Smooth muscle cell (in vitro differentiated cells): ENCODE data around the gene SRRT. TPM values are rescaled to one million over a fixed set of nuclear protein-coding genes. Genes with fewer than 3 reads are reported as not detected.

Experiments
- DNase-seq: peaks from one replicate; lab custom pipeline; 2025; ENCODE audit not compliant: unreplicated experiment; lab: John Stamatoyannopoulos, UW
- H2AFZ ChIP-seq: fragments of 200-600 bp; sonication (generic); 2 replicates; pipeline ENCODE4 v1.6.0; 2016; ENCODE audit warnings: antibody characterized with exemption, low read depth, mild to moderate bottlenecking
- H3F3A ChIP-seq: fragments of 200-600 bp; sonication (generic); 2 replicates; pipeline ENCODE4 v1.6.0; 2017; ENCODE audit warnings: antibody characterized with exemption, low read depth
- H3K27ac ChIP-seq: fragments of 200-600 bp; sonication (generic); 2 replicates; pipeline ENCODE4 v1.5.1; 2016; ENCODE audit warnings: low read depth, mild to moderate bottlenecking
- H3K27me3 ChIP-seq: fragments of 200-600 bp; sonication (generic); 2 replicates; pipeline ENCODE4 v1.6.1; 2016; ENCODE audit warnings: low read depth, mild to moderate bottlenecking
- H3K36me3 ChIP-seq: fragments of 200-600 bp; sonication (generic); 2 replicates; pipeline ENCODE4 v1.5.1; 2016; ENCODE audit warnings: low read depth
- H3K4me1 ChIP-seq: fragments of 200-600 bp; sonication (generic); 2 replicates; pipeline ENCODE4 v1.5.1; 2016; ENCODE audit warnings: low read depth
- H3K4me2 ChIP-seq: fragments of 200-600 bp; sonication (generic); 2 replicates; pipeline ENCODE4 v1.6.0; 2016; ENCODE audit warnings: mild to moderate bottlenecking
- H3K4me3 ChIP-seq: fragments of 200-600 bp; sonication (generic); 2 replicates; pipeline ENCODE4 v1.5.1; 2016; ENCODE audit warnings: mild to moderate bottlenecking
- H3K79me2 ChIP-seq: fragments of 200-600 bp; sonication (generic); 2 replicates; pipeline ENCODE4 v1.6.0; 2016; ENCODE audit warnings: low read depth, mild to moderate bottlenecking
- H3K9ac ChIP-seq: fragments of 200-600 bp; sonication (generic); 2 replicates; pipeline ENCODE4 v1.6.0; 2016; ENCODE audit warnings: low read depth
- H3K9me3 ChIP-seq: fragments of 200-600 bp; sonication (generic); replicated peaks from 2 replicates; pipeline ENCODE4 v1.5.1; 2016; ENCODE audit warnings: low read depth
- H4K20me1 ChIP-seq: fragments of 200-600 bp; sonication (generic); 2 replicates; pipeline ENCODE4 v1.6.0; 2016; ENCODE audit warnings: low read depth
- CTCF ChIP-seq: fragments of 200-600 bp; sonication (generic); IDR thresholded peaks from 2 replicates; pipeline ENCODE4 v1.5.1; 2017; ENCODE audit warnings: borderline replicate concordance, mild to moderate bottlenecking, antibody characterized with exemption; ENCODE audit not compliant: insufficient read depth, poor library complexity, severe bottlenecking
- WGBS: methylation state at CpG from one replicate; pipeline ENCODE4 v1.1.7; 2016; ENCODE audit warnings: low lambda C conversion rate; 5-methylcytosine and 5-hydroxymethylcytosine counted together
- polyA plus RNA-seq: library from polyadenylated mRNA; unstranded; fragments of >200 nt; fragmentation: Nextera tagmentation; extraction: Ambion mirVana; gene quantifications from 2 replicates; pipeline ENCODE4 v1.2.1, GENCODE V29; 2016
- total RNA-seq: library from RNA; depleted of rRNA; stranded (reverse); fragments of >200 nt; gene quantifications from 2 replicates; pipeline ENCODE4 v1.2.3, GENCODE V29; 2014

Gene SRRT
- total and polyA plus RNA-seq, 2 experiments from 2014 or later, result 32.1 to 63.6 TPM

- H3K9me3 ChIP-seq, result no peaks in the 10 kb centered on the region
- H3K4me2 ChIP-seq, result no peak overlapping the region
- H3K9ac ChIP-seq, result peak overlapping the region; percentile 99
- no peak for DNase-seq
- peaks cover 6% of the 10 kb centered on the region for H3F3A ChIP-seq
- H2AFZ ChIP-seq, result no peak overlapping the region
- no peak for TF ChIP-seq CTCF
- H3K4me3 ChIP-seq, result no peak overlapping the region
- peaks cover 9% of the 10 kb centered on the region for H3K4me1 ChIP-seq
- H3K27ac ChIP-seq, result peak overlapping the region; percentile 89
- no peaks in the 10 kb centered on the region for H3K36me3 ChIP-seq
- H4K20me1 ChIP-seq, result no peaks in the 10 kb centered on the region
- H3K27me3 ChIP-seq, result no peaks in the 10 kb centered on the region
- WGBS, result 96% methylated on average over 22 of the region's 46 CpGs
- peaks cover 27% of the 10 kb centered on the region for H3K79me2 ChIP-seq
Measured at GRCh38 chr7:100865938-100866728, 8.8 kb upstream of the SRRT start.

GRCh38 chr7:100866729-100867039 lies 8.2 kb upstream of the SRRT start:
- Histone ChIP-seq H3K4me1 (peaks cover 9% of the 10 kb centered on the region), H3K27me3 (no peaks in the 10 kb centered on the region), H3F3A (peaks cover 6% of the 10 kb centered on the region), H3K36me3 (no peaks in the 10 kb centered on the region), H2AFZ (peak overlapping the region; percentile 34), H3K9ac (peak overlapping the region; percentile 99), H3K4me3 (peak overlapping the region; percentile 94), H3K27ac (peak overlapping the region; percentile 89), H3K79me2 (peaks cover 27% of the 10 kb centered on the region), H4K20me1 (no peaks in the 10 kb centered on the region), H3K9me3 (no peaks in the 10 kb centered on the region), H3K4me2 (peak overlapping the region; percentile 94)
- WGBS, result 58% methylated on average over 5 of the region's 5 CpGs
- TF ChIP-seq CTCF, result no peak
- no peak for DNase-seq

- no peaks in the 10 kb centered on the region for H3K9me3 ChIP-seq
- H4K20me1 ChIP-seq, result no peaks in the 10 kb centered on the region
- H3K4me1 ChIP-seq, result peaks cover 9% of the 10 kb centered on the region
- TF ChIP-seq CTCF, result no peak
- H3K4me2 ChIP-seq, result peak within 1 kb of the TSS; percentile 94
- no peaks in the 10 kb centered on the region for H3K36me3 ChIP-seq
- H3K9ac ChIP-seq, result peak within 1 kb of the TSS; percentile 99
- peak within 1 kb of the TSS; percentile 94 for H3K4me3 ChIP-seq
- DNase-seq, result peak; percentile 76
- H3K27me3 ChIP-seq, result no peaks in the 10 kb centered on the region
- H2AFZ ChIP-seq, result peak within 1 kb of the TSS; percentile 34
- peak within 1 kb of the TSS; percentile 89 for H3K27ac ChIP-seq
- under 1% methylated on average over 36 of the region's 42 CpGs for WGBS
- peaks cover 27% of the 10 kb centered on the region for H3K79me2 ChIP-seq
- H3F3A ChIP-seq, result peaks cover 6% of the 10 kb centered on the region
Measured at GRCh38 chr7:100867040-100867775, 7.7 kb upstream of the SRRT start, which contains the start of gene TRIP6. Gene TRIP6, plus strand, starts transcription at chr7:100867387. Its CDS starts 111 bp downstream, at chr7:100867498.
